Measurements from ENCODE around the gene FXYD4.
"Not testable (repeated sequence)": the region's sequence is repeated elsewhere in the genome, so short reads cannot be mapped to it uniquely, and the experiment has no call there.

The FXYD4 gene

GRCh38 chr10:43415544-43415943, 44.1 kb downstream of the FXYD4 start:
- in situ Hi-C loops (cut with HindIII; ENCODE audit: low sequenced_read_pairs): no loop called here

- in situ Hi-C loops (cut with HindIII; ENCODE audit: low sequenced_read_pairs): no loop called here
Observed at GRCh38 chr10:43417950-43418768, 46.7 kb downstream of the FXYD4 start.

- in situ Hi-C loops (cut with HindIII; ENCODE audit: low sequenced_read_pairs): no loop called here
Observed at GRCh38 chr10:43419997-43420368, 48.5 kb downstream of the FXYD4 start.

GRCh38 chr10:43420369-43421200, 49.1 kb downstream of the FXYD4 start:
- in situ Hi-C loops (cut with HindIII; ENCODE audit: low sequenced_read_pairs): no loop called here

GRCh38 chr10:43421201-43421507, 49.7 kb downstream of the FXYD4 start:
- in situ Hi-C loops (cut with HindIII; ENCODE audit: low sequenced_read_pairs): no loop called here

- in situ Hi-C loops (cut with HindIII; ENCODE audit: low sequenced_read_pairs): no loop called here
Observed at GRCh38 chr10:43421519-43421918, 50.1 kb downstream of the FXYD4 start.

GRCh38 chr10:43421944-43422343, 50.5 kb downstream of the FXYD4 start:
- in situ Hi-C loops (cut with HindIII; ENCODE audit: low sequenced_read_pairs): not testable (repeated sequence)

- in situ Hi-C loops (cut with HindIII; ENCODE audit: low sequenced_read_pairs): no loop called here
Observed at GRCh38 chr10:43424416-43424815, 53.0 kb downstream of the FXYD4 start.

Data from endothelial cell of hepatic sinusoid (primary cell).